ENCODE measurements around the gene PRKG1. TPM values are rescaled to one million over a fixed set of nuclear protein-coding genes. Genes with fewer than 3 reads are reported as not detected.

The PRKG1 gene
- total and polyA plus RNA-seq, 2 of the 8 experiments (the other 6 are each of a cell fraction or from before 2014, with no cell fraction given), result 4.2 to 15.2 TPM

GRCh38 chr10:52332815-52333214 is 1258.5 kb downstream of the PRKG1 start:
- H2AK5ac ChIP-seq (ENCODE audit: low read depth, low read length), result no peak overlapping the region
- H3K18ac ChIP-seq (ENCODE audit: extremely low read depth, low read length), result no peak overlapping the region
- H3K56ac ChIP-seq (replicated peaks; ENCODE audit: insufficient read length, low read depth, low read length), result no peak overlapping the region
- no peak overlapping the region for H3K4me3 ChIP-seq (ENCODE audit: extremely low read depth in 1 of 4, insufficient read depth in 2 of 4, low read depth in 3 of 4, low read length in 4 of 4)
- no peak overlapping the region for H4K91ac ChIP-seq (replicated peaks; ENCODE audit: insufficient read length, low read length)
- H3K4me2 ChIP-seq (ENCODE audit: insufficient read depth in 1 of 2, low read depth in 2 of 2, low read length in 2 of 2), result no peak overlapping the region
- no peak for DNase-seq (ENCODE audit: low read depth in 1 of 2, low spot score in 2 of 2)
- no peak overlapping the region for H3K23ac ChIP-seq (ENCODE audit: insufficient read length)
- no peak overlapping the region for H2BK15ac ChIP-seq (ENCODE audit: low read length)
- no peaks in the 10 kb centered on the region for H3K23me2 ChIP-seq (ENCODE audit: low read depth, low read length)
- no peak overlapping the region for H3K14ac ChIP-seq (ENCODE audit: insufficient read length)
- H3K9ac ChIP-seq (replicated peaks in 1 of 4; ENCODE audit: extremely low read depth in 1 of 4, low read depth in 3 of 4, low read length in 3 of 4), result no peak overlapping the region
- no peak for FAIRE-seq
- TF ChIP-seq SIRT6 (IDR thresholded peaks at IDR 0.05; ENCODE audit: low read length) (no peak), TAF1 (IDR thresholded peaks at IDR 0.05; ENCODE audit: low read depth, low read length) (no peak), KDM5A (IDR thresholded peaks at IDR 0.05; ENCODE audit: low read length) (no peak), EGR1 (IDR thresholded peaks at IDR 0.05; ENCODE audit: borderline replicate concordance, low read depth, low read length) (no peak), MAFK (IDR thresholded peaks at IDR 0.05; ENCODE audit: low read depth, low read length) (no peak), SIN3A (conservative IDR thresholded peaks at IDR 0.05 in 1 of 2, IDR thresholded peaks at IDR 0.05 in 1 of 2; ENCODE audit: low read depth in 1 of 2, low read length in 2 of 2) (no peak), SRF (IDR thresholded peaks at IDR 0.05; ENCODE audit: low read depth, low read length) (no peak), ATF3 (IDR thresholded peaks at IDR 0.05; ENCODE audit: insufficient read depth, low read depth, low read length) (no peak), E2F6 (IDR thresholded peaks at IDR 0.05) (no peak), KDM4A (IDR thresholded peaks at IDR 0.05; ENCODE audit: low read depth, low read length, severe bottlenecking) (no peak), CBX8 (IDR thresholded peaks at IDR 0.05; ENCODE audit: borderline replicate concordance, low read depth, low read length) (no peak)
- no peaks in the 10 kb centered on the region for H3K79me2 ChIP-seq (ENCODE audit: control insufficient read depth in 1 of 2, insufficient read depth in 2 of 2, low read length in 2 of 2)
- H4K5ac ChIP-seq (ENCODE audit: insufficient read length, low read depth, low read length), result no peak overlapping the region
- H3K36me3 ChIP-seq (ENCODE audit: control insufficient read depth in 2 of 4, insufficient read depth in 4 of 4, low read length in 3 of 4), result no peaks in the 10 kb centered on the region
- H4K8ac ChIP-seq (ENCODE audit: extremely low read depth, insufficient read depth, low read length), result no peak overlapping the region
- no peaks in the 10 kb centered on the region for H4K20me1 ChIP-seq (replicated peaks in 1 of 2; ENCODE audit: control insufficient read depth in 1 of 2, insufficient read depth in 2 of 2, low read length in 2 of 2)
- H2AFZ ChIP-seq (ENCODE audit: low read length), result no peak overlapping the region
- no peak overlapping the region for H3K27ac ChIP-seq (ENCODE audit: low read depth, low read length)
- ChIA-PET CTCF (ENCODE audit: partially characterized antibody) (interaction anchor here (0.6 to 0.9 kb wide), 2 partner anchors 23 to 346 kb away, joined by 3 to 5 read pairs; no protein-coding TSS in a partner anchor), POLR2A (ENCODE audit: partially characterized antibody) (no interaction called here)
- no peaks in the 10 kb centered on the region for H3K4me1 ChIP-seq (replicated peaks in 1 of 4; ENCODE audit: control insufficient read depth in 3 of 4, insufficient read depth in 4 of 4, low read length in 3 of 4)
- no peaks in the 10 kb centered on the region for H3K9me3 ChIP-seq (ENCODE audit: insufficient read depth in 2 of 2, low read depth in 1 of 2, low read length in 1 of 2)
- WGBS, 2 experiments (ENCODE audit: extremely low coverage in 1 of 2, insufficient coverage in 1 of 2, insufficient read length in 1 of 2, insufficient replicate concordance in 2 of 2, low coverage in 1 of 2, low lambda C conversion rate in 2 of 2, missing lambda C conversion rate in 1 of 2), result 93% methylated on average over 5 of the region's 5 CpGs; no CpG with 5 or more reads in 1 of the 2 experiments
- H3K79me1 ChIP-seq (ENCODE audit: low read depth, low read length), result no peaks in the 10 kb centered on the region
- no peaks in the 10 kb centered on the region for H3K27me3 ChIP-seq (replicated peaks in 1 of 4; ENCODE audit: control insufficient read depth in 3 of 4, extremely low read depth in 1 of 4, insufficient read depth in 3 of 4, low read length in 3 of 4)
- no peak overlapping the region for H3K4ac ChIP-seq (replicated peaks; ENCODE audit: insufficient read length, low read depth, low read length)
- H2BK120ac ChIP-seq (replicated peaks; ENCODE audit: low read depth, low read length), result no peak overlapping the region
- no peak overlapping the region for H2BK12ac ChIP-seq (ENCODE audit: low read depth, low read length)
- no peak overlapping the region for H2BK20ac ChIP-seq (ENCODE audit: low read length)
- H2BK5ac ChIP-seq (ENCODE audit: low read depth, low read length), result no peak overlapping the region

Data from H1 (cell line).